ENCODE measurements around the gene GRAP2. TPM values are rescaled to one million over a fixed set of nuclear protein-coding genes. Genes with fewer than 3 reads are reported as not detected.

Gene GRAP2
- total RNA-seq, 1 experiment from 2014 or later = 0.42 TPM

DNA sequence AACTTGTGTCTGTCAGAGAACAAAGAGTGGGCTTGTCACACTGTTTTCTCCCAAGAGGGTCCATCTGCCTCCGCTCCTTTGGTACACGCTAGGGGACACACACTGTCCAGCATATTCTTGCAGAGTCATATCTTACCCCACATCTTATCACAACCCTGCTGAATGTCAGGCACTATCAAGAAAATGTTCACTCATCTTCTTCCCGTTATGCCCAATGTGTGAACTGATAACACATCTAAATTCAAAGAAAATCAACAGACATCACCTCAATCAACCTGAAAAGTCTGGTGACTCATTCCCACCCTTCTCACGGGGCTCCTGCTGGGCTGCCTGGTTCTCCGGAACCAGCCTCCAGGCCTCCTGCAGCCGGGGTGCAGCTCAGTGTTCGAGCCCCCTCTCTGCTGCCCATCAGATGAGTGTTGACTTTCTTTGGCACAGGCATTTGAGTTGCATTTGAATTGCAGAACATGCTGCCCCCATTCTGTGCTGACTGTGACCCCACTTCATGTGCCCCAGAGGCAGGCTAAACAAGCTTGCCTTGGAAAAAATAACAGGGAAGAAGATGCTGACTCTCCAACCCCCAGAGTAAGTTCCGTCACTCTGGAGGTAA lies 19.4 kb downstream of the GRAP2 start:
- POLR2A ChIA-PET = interaction anchor here (1.2 kb wide), 1 partner anchor 400 kb away, joined by 4 read pairs; the partner anchor contains the start of gene ATF4
- Histone ChIP-seq H4K20me1 (ENCODE audit: insufficient read depth) (no peaks in the 10 kb centered on the region), H3K27me3 (ENCODE audit: insufficient read depth, low read length) (peaks cover 87% of the 10 kb centered on the region), H3K9me3 (ENCODE audit: control insufficient read depth in 1 of 2, insufficient read depth in 1 of 2, low read depth in 1 of 2, low read length in 2 of 2) (no peaks in the 10 kb centered on the region), H3K4me1 (ENCODE audit: control insufficient read depth in 1 of 2, insufficient read depth in 2 of 2, low read length in 2 of 2) (no peaks in the 10 kb centered on the region), H3K9me2 (ENCODE audit: insufficient read depth) (no peaks in the 10 kb centered on the region), H3K27ac (ENCODE audit: low read depth, low read length) (no peak overlapping the region), H3K4me2 (ENCODE audit: low read length) (no peak overlapping the region), H3K79me2 (ENCODE audit: insufficient read depth, low read length) (no peaks in the 10 kb centered on the region), H2AFZ (ENCODE audit: low read depth, low read length, poor library complexity, severe bottlenecking) (no peak overlapping the region), H3K36me3 (ENCODE audit: control insufficient read depth in 1 of 2, insufficient read depth in 2 of 2, low read length in 2 of 2) (no peaks in the 10 kb centered on the region), H3K9ac (ENCODE audit: low read length) (no peak overlapping the region), H3K4me3 (replicated peaks in 1 of 2; ENCODE audit: low read depth in 1 of 2, low read length in 2 of 2) (no peak overlapping the region)
- TF ChIP-seq ZNF274 (IDR thresholded peaks at IDR 0.05; ENCODE audit: low read depth, low read length) (no peak), EZH2 (IDR thresholded peaks at IDR 0.05) (no peak), FOSL1 (IDR thresholded peaks at IDR 0.05; ENCODE audit: low read depth) (no peak)
- ATAC-seq = no peak
- intact Hi-C loops (cut with micrococcal nuclease) = no loop called here
- RAD21 ChIA-PET (ENCODE audit: low non-redundant PET in 1 of 2, low total read pairs in 2 of 2, uncharacterized antibody in 2 of 2, unreplicated experiment in 2 of 2) = no interaction called here
- no TSS peak for BruUV-seq (replicated peaks)
- no peak for DNase-seq (ENCODE audit: low read depth, low spot score)
- CTCF ChIA-PET = interaction anchor here (1.3 kb wide), 1 partner anchor 23 kb away, joined by 3 read pairs; no protein-coding TSS in a partner anchor

DNA sequence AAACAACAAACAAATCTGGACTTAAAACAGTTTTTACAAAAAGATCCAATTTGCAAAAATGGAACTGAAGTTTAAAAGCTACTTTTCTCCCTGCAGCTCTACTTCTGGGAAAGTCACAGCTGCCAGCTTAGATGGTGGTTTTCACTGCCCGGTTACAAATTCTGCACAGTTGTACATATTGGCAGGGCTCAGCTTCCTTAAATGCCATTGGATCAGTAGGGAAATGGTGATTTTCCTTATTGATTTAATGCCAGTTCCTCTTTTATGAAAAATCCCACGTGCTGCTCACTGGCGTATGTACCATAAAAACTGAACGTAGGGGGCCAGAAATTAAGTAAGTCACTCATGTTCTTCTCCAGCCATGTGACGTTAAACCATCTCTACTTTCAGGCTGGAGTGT lies 22.8 kb downstream of the GRAP2 start:
- no peaks in the 10 kb centered on the region for H3K9me3 ChIP-seq (ENCODE audit: control insufficient read depth in 1 of 2, insufficient read depth in 1 of 2, low read depth in 1 of 2, low read length in 2 of 2)
- no TSS peak for BruUV-seq (replicated peaks)
- peaks cover 76% of the 10 kb centered on the region for H3K27me3 ChIP-seq (ENCODE audit: insufficient read depth, low read length)
- CTCF ChIA-PET = no interaction called here
- POLR2A ChIA-PET = no interaction called here
- H3K9me2 ChIP-seq (ENCODE audit: insufficient read depth) = no peaks in the 10 kb centered on the region
- ATAC-seq (no peak), DNase-seq (ENCODE audit: low read depth, low spot score) (no peak)
- no peaks in the 10 kb centered on the region for H4K20me1 ChIP-seq (ENCODE audit: insufficient read depth)
- intact Hi-C loops (cut with micrococcal nuclease) = no loop called here
- H3K36me3 ChIP-seq (ENCODE audit: control insufficient read depth in 1 of 2, insufficient read depth in 2 of 2, low read length in 2 of 2) = no peaks in the 10 kb centered on the region
- H3K9ac ChIP-seq (ENCODE audit: low read length) = no peak overlapping the region
- no peak overlapping the region for H3K4me3 ChIP-seq (replicated peaks in 1 of 2; ENCODE audit: low read depth in 1 of 2, low read length in 2 of 2)
- H3K27ac ChIP-seq (ENCODE audit: low read depth, low read length) = no peak overlapping the region
- RAD21 ChIA-PET (ENCODE audit: low non-redundant PET in 1 of 2, low total read pairs in 2 of 2, uncharacterized antibody in 2 of 2, unreplicated experiment in 2 of 2) = no interaction called here
- no peaks in the 10 kb centered on the region for H3K4me1 ChIP-seq (ENCODE audit: control insufficient read depth in 1 of 2, insufficient read depth in 2 of 2, low read length in 2 of 2)
- no peaks in the 10 kb centered on the region for H3K79me2 ChIP-seq (ENCODE audit: insufficient read depth, low read length)
- H3K4me2 ChIP-seq (ENCODE audit: low read length) = no peak overlapping the region
- no peak overlapping the region for H2AFZ ChIP-seq (ENCODE audit: low read depth, low read length, poor library complexity, severe bottlenecking)
- TF ChIP-seq, protein P1, sequence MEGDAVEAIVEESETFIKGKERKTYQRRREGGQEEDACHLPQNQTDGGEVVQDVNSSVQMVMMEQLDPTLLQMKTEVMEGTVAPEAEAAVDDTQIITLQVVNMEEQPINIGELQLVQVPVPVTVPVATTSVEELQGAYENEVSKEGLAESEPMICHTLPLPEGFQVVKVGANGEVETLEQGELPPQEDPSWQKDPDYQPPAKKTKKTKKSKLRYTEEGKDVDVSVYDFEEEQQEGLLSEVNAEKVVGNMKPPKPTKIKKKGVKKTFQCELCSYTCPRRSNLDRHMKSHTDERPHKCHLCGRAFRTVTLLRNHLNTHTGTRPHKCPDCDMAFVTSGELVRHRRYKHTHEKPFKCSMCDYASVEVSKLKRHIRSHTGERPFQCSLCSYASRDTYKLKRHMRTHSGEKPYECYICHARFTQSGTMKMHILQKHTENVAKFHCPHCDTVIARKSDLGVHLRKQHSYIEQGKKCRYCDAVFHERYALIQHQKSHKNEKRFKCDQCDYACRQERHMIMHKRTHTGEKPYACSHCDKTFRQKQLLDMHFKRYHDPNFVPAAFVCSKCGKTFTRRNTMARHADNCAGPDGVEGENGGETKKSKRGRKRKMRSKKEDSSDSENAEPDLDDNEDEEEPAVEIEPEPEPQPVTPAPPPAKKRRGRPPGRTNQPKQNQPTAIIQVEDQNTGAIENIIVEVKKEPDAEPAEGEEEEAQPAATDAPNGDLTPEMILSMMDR (IDR thresholded peaks at IDR 0.05 in 2 of 3, conservative IDR thresholded peaks at IDR 0.05 in 1 of 3; ENCODE audit: borderline replicate concordance in 1 of 3, insufficient read depth in 1 of 3, low read depth in 2 of 3, low read length in 2 of 3) = no peak
- TF ChIP-seq CBX3 (IDR thresholded peaks at IDR 0.05; ENCODE audit: low read depth) = no peak
- TF ChIP-seq POLR2A (IDR thresholded peaks at IDR 0.05; ENCODE audit: borderline replicate concordance, extremely low read depth, insufficient read depth, insufficient read length) = no peak
- TF ChIP-seq FOSL1 (IDR thresholded peaks at IDR 0.05; ENCODE audit: low read depth) = no peak
- no peak for TF ChIP-seq SP1 (IDR thresholded peaks at IDR 0.05; ENCODE audit: low read depth)
- TF ChIP-seq, protein P2, sequence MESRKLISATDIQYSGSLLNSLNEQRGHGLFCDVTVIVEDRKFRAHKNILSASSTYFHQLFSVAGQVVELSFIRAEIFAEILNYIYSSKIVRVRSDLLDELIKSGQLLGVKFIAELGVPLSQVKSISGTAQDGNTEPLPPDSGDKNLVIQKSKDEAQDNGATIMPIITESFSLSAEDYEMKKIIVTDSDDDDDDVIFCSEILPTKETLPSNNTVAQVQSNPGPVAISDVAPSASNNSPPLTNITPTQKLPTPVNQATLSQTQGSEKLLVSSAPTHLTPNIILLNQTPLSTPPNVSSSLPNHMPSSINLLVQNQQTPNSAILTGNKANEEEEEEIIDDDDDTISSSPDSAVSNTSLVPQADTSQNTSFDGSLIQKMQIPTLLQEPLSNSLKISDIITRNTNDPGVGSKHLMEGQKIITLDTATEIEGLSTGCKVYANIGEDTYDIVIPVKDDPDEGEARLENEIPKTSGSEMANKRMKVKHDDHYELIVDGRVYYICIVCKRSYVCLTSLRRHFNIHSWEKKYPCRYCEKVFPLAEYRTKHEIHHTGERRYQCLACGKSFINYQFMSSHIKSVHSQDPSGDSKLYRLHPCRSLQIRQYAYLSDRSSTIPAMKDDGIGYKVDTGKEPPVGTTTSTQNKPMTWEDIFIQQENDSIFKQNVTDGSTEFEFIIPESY (IDR thresholded peaks at IDR 0.05; ENCODE audit: extremely low read depth, insufficient replicate concordance, low read length) = no peak
- TF ChIP-seq ZFX (IDR thresholded peaks at IDR 0.05) = no peak
- no peak for TF ChIP-seq EZH2 (IDR thresholded peaks at IDR 0.05)
- no peak for TF ChIP-seq SIN3A (IDR thresholded peaks at IDR 0.05; ENCODE audit: low read depth)
- TF ChIP-seq CEBPB (IDR thresholded peaks at IDR 0.05; ENCODE audit: low read depth) = no peak
- TF ChIP-seq, protein P3, sequence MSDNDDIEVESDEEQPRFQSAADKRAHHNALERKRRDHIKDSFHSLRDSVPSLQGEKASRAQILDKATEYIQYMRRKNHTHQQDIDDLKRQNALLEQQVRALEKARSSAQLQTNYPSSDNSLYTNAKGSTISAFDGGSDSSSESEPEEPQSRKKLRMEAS (IDR thresholded peaks at IDR 0.05) = no peak
- no peak for TF ChIP-seq TCF7L2 (IDR thresholded peaks at IDR 0.05; ENCODE audit: borderline replicate concordance, extremely low read depth, insufficient read depth, insufficient read length)
- TF ChIP-seq ELF1 (IDR thresholded peaks at IDR 0.05; ENCODE audit: borderline replicate concordance, low read depth) = no peak
- TF ChIP-seq POLR2AphosphoS5 (IDR thresholded peaks at IDR 0.05; ENCODE audit: low read depth, low read length) = no peak
- no peak for TF ChIP-seq JUND (IDR thresholded peaks at IDR 0.05)
- no peak for TF ChIP-seq YY1 (IDR thresholded peaks at IDR 0.05; ENCODE audit: extremely low read depth, insufficient replicate concordance, low read depth, low read length)
- TF ChIP-seq SRF (IDR thresholded peaks at IDR 0.05; ENCODE audit: low read depth) = no peak
- no peak for TF ChIP-seq EGR1 (IDR thresholded peaks at IDR 0.05; ENCODE audit: low read depth)
